Fibroblast of the aortic adventitia (primary cell): ENCODE measurements around the gene ADRB2. TPM values are rescaled to one million over a fixed set of nuclear protein-coding genes. Genes with fewer than 3 reads are reported as not detected.
"Not testable (repeated sequence)": the region's sequence is repeated elsewhere in the genome, so short reads cannot be mapped to it uniquely, and the experiment has no call there.

Experiments
- DNase-seq: peaks from one replicate; pipeline ENCODE4 v3.0.0-alpha.2; 2010; ENCODE audit warnings: low read depth
- H3K4me3 ChIP-seq: 2 replicates; pipeline ENCODE4 v1.5.1; 2011; ENCODE audit warnings: low read depth, mild to moderate bottlenecking, control low read depth, low read length, moderate library complexity
- total RNA-seq: library from RNA; depleted of rRNA; stranded (reverse); fragments of >200 nt; gene quantifications from 2 replicates; pipeline ENCODE4 v1.2.3, GENCODE V29; 2012; ENCODE audit warnings: low replicate concordance
- TF ChIP-seq, protein P1 (sequence below): IDR thresholded peaks from 2 replicates; pipeline ENCODE4 v1.5.1; 2011; ENCODE audit warnings: mild to moderate bottlenecking, low read length, control low read depth, inconsistent platforms; ENCODE audit not compliant: insufficient read depth

Gene ADRB2
- total RNA-seq, 1 donor: 3.6 TPM

DNA sequence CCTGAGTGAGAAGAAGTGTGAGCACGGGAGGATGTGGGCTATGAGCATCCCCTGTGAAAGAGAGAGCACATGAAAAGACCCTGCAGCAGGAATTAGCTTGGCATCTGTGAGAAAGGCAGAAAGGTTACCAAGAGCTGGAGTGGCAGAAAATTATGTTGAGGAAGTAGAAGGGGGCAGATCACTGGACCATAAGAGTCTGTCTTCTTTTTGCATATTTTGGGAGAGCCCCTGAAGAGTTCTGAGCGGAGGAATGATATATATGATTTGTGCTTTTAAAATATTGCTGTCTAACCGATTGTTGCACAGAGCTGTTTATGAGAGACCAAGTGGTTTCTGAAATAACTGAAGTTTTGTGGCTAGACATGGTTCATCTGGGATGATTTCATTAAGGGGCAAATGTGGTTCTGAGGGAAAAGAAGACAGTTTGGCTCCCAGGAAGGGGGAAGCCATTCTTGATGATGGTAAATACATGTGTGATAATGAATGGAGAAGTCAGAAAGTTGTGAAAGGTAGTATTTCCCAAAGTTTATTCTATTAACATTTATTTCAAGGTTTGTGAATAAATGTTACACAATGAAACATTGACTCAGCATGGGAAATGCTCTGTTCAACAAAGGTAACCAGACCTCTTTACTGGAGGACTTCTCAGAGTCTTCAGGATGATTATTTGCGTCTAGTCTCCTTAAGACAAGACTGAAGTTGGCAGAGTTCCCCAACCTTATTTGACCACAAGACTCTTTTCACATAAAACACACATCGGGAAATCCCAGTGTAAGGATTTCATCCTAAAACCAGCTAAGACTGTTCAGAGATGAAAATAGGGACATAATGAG is 31.5 kb upstream of the ADRB2 start:
- H3K4me3 ChIP-seq: no peak overlapping the region
- DNase-seq: peak; percentile 52
- TF ChIP-seq, protein P1, sequence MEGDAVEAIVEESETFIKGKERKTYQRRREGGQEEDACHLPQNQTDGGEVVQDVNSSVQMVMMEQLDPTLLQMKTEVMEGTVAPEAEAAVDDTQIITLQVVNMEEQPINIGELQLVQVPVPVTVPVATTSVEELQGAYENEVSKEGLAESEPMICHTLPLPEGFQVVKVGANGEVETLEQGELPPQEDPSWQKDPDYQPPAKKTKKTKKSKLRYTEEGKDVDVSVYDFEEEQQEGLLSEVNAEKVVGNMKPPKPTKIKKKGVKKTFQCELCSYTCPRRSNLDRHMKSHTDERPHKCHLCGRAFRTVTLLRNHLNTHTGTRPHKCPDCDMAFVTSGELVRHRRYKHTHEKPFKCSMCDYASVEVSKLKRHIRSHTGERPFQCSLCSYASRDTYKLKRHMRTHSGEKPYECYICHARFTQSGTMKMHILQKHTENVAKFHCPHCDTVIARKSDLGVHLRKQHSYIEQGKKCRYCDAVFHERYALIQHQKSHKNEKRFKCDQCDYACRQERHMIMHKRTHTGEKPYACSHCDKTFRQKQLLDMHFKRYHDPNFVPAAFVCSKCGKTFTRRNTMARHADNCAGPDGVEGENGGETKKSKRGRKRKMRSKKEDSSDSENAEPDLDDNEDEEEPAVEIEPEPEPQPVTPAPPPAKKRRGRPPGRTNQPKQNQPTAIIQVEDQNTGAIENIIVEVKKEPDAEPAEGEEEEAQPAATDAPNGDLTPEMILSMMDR: no peak

DNA sequence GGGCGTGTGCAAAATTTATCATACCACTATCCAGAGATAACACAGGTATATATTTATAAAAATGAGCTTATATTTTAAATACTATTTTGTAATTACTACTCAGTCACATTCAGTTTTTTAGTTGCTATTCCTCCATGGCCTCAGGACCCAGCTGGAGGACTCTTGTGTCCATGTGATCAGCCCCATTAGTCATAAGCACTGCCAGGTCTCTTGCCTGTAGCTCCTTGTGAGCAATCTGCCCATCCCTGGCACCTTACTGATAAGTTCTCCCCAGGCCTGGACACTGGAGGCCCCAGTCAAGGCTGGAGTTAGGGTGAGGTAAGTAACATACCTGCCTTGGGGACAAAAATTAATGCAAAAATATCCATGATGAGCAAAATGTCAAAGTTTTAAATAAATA is 29.5 kb upstream of the ADRB2 start:
- no peak for DNase-seq
- TF ChIP-seq, protein P1: no peak
- no peak overlapping the region for H3K4me3 ChIP-seq

DNA sequence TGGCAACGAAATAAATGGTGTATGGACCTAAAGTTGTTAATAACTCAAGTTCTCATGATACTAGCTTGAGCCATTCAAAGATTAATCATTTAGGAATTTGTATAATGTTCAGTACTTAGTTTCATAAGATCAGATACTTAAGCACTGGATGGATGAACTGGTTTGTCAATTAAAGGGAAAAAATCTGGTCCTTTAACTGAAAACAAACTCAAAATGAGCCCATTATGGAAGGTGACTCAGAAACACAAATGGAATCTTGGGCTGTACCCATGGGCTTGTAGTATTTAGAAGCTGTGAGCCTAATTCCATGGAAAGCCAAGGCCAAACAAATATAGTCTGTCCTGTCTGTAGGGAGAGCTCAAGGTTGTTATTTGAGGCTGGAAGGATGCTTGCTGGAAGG is 27.6 kb upstream of the ADRB2 start:
- H3K4me3 ChIP-seq: no peak overlapping the region
- DNase-seq: no peak
- TF ChIP-seq, protein P1: no peak

DNA sequence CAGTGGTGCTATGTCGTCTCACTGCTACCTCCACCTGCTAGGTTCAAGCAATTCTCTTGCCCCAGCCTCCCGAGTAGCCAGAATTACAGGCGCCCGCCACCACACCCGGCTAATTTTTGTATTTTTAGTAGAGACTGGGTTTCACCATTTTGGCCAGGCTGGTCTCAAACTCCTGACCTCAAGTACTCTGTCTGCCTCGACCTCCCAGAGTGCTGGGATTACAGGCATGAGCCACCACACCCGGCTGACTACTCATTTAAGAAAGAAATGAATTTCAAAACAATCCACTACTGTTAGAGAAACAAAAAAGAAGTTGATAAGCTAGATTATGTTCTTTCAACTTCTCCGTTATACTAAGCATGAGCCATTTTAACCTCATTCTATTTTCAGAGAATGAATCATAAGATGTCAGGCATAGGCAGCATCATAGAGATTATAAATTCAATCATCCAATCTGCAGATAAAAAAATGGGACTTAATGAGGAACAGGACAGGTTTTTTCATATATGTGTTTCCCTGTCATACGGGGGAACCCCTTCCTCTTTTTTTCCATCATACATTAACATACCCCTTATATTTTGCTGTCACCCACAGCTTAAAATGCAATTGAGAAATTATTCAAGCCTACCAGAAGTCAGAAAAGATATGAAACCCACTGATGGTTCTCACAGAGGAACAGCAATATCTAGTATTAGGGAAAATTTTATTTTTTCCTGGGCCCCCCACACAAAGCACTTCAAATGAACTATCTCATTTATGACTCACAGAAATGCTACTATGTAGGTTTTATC is 26.5 kb upstream of the ADRB2 start:
- no peak overlapping the region for H3K4me3 ChIP-seq
- DNase-seq: peak; percentile 38
- TF ChIP-seq, protein P1: no peak

DNA sequence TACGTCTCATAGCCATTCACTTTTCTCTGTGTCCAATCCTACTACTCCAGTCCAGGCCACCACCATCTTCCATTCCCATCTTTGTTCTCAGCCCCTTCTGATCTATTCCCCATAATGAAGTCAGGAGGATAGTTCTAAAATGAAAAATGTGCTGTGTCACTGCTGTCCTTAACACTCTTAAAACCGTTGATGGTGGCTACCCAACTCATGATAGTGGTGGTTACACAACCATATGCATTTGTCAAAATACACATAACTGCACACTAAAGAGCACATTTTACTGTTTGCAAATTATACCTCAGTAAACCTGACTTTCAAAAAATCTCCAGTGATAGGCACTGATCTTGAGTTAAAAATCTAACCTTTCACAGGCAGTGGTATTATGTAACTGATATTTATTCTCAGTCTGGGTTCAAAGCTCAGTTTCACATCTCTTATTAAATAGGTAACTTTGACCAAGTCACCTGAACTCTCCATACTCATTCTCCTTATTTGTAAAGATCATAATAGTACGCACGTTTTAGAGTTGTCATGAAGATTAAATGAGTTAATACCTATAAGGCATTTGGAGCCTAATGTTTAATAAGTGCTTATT is 24.6 kb upstream of the ADRB2 start:
- TF ChIP-seq, protein P1: no peak
- DNase-seq: no peak
- no peak overlapping the region for H3K4me3 ChIP-seq

DNA sequence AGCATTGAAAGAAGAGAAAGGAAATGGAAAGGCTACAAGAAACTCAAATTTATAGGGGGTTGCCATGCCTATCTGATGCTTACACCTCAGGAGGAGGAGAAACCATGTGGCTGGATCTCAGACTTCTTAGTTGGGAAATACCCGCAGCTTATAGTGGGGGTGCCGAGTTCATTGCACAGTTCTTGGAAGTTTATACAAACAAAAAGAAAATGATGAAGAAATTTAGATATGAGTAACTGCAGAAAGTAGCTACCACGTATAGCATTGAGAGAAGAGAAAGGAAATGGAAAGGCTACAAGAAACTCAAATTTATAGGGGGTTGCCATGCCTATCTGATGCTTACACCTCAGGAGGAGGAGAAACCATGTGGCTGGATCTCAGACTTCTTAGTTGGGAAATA is 23.0 kb upstream of the ADRB2 start:
- not testable (repeated sequence) for DNase-seq

DNA sequence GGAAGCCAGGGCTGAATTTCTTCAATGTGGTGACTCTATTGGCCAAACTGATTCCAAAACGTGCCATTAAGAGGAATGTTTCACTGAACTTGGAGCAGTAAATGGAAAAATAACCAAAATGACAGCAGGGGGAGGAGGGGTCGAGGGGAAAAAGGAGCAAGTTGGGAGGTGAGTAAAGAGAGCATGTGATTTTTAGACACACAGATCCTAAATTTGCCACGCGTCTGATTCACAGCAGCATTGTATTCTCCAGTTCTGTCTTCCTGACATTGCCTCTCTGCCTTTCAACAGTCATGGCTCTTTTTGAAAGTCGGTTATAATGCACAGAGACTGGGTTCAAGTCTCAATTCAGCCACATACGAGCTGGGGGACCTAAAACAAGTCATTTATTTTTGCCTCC is 22.0 kb upstream of the ADRB2 start:
- H3K4me3 ChIP-seq: no peak overlapping the region
- TF ChIP-seq, protein P1: no peak
- no peak for DNase-seq

More for the DNA sequence above, 23.0 kb upstream of the ADRB2 start:
- H3K4me3 ChIP-seq: not testable (repeated sequence)
